Measurements from ENCODE around the gene SAMD9L.

SAMD9L gene

GRCh38 chr7:93148144-93148543 is at the start of gene SAMD9L:
Gene SAMD9L, minus strand, starts transcription at chr7:93148385. Its CDS starts 12,414 bp downstream, at chr7:93135971.
- DNase-seq = no peak

- no peak for DNase-seq
Observed at GRCh38 chr7:93196336-93196735, 48.2 kb upstream of the SAMD9L start.

GRCh38 chr7:93194386-93194785 is 46.2 kb upstream of the SAMD9L start:
- no peak for DNase-seq

GRCh38 chr7:93188870-93189634 is 40.9 kb upstream of the SAMD9L start:
- DNase-seq = no peak

DNA sequence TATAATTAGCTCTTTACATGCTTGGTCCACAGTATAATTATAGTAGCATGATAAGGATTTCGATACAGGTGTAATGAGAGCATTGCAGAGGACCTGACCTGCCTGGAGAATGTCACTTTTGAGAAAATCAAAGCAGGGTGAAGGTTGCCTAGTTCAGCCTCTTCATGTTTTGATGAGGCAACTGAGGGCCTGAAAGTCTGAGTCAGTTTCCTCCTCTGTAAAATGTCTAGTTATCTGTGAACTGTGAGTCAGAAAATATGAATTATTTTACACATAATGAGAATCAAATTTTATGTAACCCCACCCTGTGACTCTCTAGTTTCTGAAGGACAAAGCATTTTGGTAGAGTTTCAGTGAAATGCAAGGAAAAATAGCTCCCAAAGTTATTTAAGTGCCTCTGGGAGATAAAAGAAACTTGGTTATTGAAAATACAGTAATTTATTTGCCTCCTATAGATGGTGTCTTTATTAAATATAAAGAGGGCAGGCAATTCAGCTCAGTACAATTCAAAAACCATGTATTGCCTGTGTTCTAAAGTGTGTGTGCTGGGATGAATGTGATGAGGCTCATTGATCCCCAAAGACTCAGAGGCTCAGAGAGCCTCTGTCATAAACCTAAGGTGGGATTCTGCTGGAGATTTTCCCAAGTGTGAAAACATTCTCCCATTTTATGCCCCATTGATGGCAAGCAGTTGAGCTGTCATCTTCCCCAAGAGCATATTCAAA is 37.3 kb upstream of the SAMD9L start:
- no peak for DNase-seq

GRCh38 chr7:93179173-93179572 is 31.0 kb upstream of the SAMD9L start:
- DNase-seq = no peak

DNA sequence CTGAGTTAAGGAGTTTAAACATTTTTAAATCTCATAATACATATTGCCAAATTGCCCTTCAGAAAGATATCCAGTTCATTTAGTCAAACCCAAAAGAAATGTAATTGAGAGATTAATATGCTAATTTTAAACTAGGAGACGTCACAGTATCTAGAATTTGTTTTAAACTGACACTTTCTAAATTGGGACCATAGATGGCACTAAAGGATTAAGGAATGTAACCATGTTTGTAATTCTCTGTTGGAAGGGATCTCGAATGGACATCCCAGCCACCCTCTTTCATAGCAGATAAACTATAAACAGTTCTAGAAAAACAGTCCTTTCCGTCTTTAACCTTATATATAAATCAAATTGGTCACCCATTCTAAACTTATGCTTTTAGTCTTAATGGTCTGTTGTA is 30.0 kb upstream of the SAMD9L start:
- DNase-seq = no peak

DNA sequence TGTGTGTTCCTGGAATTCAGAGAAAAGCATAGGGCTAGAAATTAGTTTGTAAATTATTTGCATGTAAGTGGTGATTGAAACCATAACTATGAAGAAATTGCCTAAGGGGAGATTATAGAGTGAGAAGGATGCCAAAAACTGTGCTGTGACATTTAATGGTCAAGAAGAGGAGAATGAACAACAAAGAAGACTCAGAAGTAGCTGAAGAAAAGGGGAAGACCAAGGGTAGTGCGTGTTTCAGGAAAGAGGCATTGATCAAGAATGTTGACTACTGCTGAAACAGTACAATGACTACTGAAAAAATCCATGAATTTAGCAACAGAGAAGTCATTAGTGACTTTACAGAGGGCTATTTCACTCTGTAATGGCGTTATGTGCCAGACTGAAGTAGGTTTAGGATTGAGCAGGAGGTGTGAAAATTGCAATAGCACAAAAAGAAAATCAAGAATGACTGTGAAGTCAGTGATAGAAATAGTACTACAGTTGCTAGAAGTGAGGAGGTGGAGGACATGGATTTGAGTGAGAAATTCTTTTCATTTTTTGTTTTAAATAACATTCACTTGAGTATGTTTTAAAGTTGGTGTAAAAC is 28.9 kb upstream of the SAMD9L start:
- DNase-seq = no peak

DNA sequence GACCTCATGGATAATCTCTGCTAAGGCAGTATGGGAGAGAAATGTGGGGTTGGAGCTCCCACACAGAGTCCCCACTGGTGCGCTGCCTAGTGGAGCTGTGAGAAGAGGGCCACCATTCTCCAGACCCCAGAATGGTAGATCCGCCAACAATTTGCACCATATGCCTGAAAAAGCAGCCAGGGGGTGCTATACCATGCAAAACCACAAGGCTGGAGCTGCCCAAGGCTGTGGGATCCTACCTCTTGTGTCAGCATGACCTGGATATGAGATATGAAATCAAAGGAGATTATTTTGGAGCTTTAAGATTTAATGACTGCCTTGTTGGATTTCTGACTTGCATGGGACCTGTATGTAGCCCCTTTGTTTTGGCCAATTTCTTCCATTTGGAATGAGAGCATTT is 27.0 kb upstream of the SAMD9L start:
- no peak for DNase-seq

DNA sequence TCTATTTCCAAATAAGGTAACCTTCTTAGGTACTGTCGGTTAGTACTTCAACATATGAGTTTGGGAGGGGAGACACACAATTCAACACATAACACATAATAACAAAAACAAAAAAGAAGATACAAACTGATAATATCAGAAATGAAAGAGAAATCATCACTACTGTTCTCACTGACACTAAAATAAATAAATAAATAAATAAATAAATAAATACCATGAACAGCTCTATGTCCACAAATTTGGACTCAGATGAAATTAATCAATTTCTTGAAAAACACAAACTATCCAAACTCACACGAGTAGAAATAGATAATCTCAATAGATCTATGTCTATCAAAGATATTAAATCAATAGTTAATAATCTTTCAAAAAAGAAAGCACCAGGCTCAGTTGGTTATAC is 24.5 kb upstream of the SAMD9L start:
- no peak for DNase-seq

DNA sequence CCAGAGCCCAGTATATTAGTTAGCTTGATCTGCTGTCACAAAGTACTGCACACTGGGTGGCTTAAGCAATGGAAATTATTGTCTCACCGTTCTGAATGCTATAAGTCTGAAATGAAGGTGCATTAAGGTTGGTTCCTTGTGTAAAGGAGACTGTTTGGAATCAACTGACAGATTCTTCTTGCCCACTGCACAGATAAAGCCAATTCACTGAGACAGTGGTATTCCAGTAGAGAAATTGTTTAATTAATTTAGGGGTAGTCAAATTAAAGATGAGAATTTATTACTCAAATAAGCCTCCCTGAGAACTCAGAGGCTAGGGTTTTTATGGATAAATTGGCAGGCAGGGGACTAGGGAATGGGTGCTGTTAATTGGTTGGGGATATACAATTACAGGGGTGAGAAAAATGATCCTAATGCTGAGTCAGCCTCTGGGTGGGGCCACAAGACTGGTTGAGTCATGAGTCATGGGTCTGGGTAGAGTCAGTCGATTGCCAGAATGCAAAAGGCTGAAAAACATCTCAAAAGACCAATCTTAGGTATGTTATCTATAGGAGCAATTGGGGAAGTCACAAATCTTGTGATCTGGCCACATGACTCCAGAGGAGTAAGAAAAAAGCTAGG is 23.5 kb upstream of the SAMD9L start:
- DNase-seq = no peak

- DNase-seq = no peak
Observed at GRCh38 chr7:93165447-93165846, 17.3 kb upstream of the SAMD9L start.

GRCh38 chr7:93164766-93165165 is 16.6 kb upstream of the SAMD9L start:
- DNase-seq = no peak

GRCh38 chr7:93161181-93161762 is 13.1 kb upstream of the SAMD9L start:
- no peak for DNase-seq

DNA sequence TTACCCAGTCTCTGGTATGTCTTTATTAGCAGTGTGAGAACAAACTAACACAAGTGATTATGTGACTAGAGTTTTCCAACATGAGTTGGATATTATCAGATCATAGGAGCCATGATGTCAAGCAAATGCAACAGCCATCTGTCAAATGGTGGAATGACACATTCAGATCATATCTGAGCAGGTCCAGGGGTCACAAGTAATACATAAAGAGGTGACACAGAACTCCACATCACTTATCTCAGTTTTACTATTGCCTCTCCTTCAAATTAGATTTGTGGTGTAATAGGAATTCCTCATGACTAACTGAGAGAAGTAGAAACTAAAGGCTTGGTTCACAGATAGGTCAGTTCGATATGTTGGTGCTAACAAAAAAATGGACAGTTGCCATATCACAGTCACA is 12.2 kb upstream of the SAMD9L start:
- no peak for DNase-seq

DNA sequence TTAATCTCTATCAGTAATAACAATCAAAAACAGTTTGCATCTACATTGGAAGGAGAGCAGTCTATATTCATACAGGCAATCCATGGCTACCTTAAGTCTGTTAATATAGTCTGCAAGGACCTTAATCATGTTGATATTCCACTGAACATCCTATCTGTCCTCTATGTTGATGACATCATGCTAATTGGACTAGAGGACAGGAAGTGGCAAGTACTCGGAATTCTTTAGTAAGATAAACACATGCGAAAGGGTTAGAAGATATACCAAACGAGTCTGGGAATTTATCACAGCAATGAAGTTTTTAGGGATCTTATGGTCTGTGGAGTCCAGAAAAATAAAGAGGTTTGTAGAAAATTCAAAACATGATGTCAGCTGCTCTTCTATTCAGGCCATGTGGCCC is 11.3 kb upstream of the SAMD9L start:
- no peak for DNase-seq

DNA sequence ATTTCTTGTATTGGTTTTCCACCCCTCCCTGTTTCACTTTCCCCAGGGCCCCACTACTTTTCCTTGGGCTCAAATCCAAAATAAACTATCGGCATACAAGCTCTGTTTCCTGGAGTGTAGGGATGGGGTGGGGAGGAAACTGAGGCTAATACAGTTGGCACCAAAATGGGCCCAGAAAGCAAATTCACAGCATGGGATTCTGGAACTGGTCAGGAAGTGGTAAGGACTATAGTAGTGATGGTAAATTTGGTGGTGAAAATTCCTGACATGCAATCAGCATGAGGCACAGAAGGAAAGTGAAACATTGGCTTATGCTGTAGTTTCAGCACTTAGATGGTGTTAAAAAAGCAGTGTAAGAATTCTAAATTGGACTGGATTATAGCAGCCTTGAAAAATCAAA is 8.7 kb upstream of the SAMD9L start:
- no peak for DNase-seq

DNA sequence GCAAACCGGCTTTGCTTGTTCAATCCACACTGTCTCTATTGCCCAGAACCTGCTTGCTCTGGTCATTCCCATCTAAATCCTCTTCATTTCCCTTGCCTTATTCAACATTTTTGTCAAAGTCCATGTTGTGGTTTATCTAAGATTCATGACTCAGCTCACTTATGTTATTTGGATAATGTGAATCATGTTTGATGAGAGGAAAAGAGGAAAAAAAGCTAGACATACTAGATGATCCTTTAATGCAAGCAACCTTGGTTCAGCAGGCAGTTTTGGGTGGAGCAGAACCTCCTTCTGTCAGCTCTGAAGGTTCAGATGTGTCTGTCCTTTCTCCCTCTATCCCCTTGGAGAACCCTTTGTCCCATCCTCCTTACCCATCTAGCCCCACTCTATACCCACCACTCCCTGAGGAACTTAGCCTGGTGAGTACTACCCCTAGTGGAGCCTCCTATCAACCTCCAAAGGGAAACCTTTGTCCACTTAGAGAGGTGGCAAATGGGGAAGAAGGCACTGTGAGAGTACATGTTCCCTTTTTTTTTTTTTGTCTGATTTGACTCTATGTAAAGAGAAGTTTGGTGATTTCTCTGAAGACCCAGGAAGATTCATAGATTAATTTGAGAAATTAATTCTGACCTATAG is 2.1 kb upstream of the SAMD9L start:
- DNase-seq = no peak

- no peak for DNase-seq
Observed at GRCh38 chr7:93148727-93149126, 542 bp upstream of the SAMD9L start.

- no peak for DNase-seq
Observed at GRCh38 chr7:93147363-93147762, 822 bp downstream of the SAMD9L start.

- no peak for DNase-seq
Observed at GRCh38 chr7:93146472-93147141, 1.6 kb downstream of the SAMD9L start.

DNA sequence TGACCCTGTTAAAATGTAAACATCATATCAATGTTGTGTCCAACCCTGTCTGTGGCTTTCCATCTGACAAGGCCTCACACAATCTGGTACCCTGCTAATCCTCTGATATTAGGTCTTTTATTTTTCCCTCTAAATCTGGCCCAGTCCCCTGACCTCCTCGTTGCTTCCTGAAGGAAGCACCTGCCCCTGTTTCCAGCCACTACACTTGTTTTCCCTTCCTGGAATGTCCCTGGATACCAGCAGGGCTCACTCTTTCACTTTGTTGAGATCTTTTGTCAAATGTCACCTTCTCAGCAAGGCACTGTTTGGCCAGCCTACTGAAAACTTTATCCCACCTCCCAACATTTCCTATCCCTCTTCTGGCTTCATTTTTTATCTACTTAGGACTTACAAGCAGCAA is 2.1 kb downstream of the SAMD9L start:
- DNase-seq = no peak
